PC-9 (cell line): ENCODE data around the gene AMBRA1.

Source experiments
- CTCF ChIP-seq: fragments of 200-600 bp; sonication (generic); conservative IDR thresholded peaks from 2 replicates; pipeline ENCODE4 v1.6.1; 2017; ENCODE audit warnings: mixed run types, antibody characterized with exemption, mild to moderate bottlenecking, moderate library complexity
- EZH2 ChIP-seq: fragments of 200-600 bp; sonication (generic); IDR thresholded peaks from 2 replicates; pipeline ENCODE4 v1.8.0; 2017; ENCODE audit warnings: antibody characterized with exemption, low read depth

GRCh38 chr11:46451759-46452158 is 142.1 kb downstream of the AMBRA1 start:
- TF ChIP-seq CTCF (no peak), EZH2 (no peak)
